ENCODE data around the gene BAIAP2L1. TPM values are rescaled to one million over a fixed set of nuclear protein-coding genes. Genes with fewer than 3 reads are reported as not detected.

The BAIAP2L1 gene
- total and polyA plus RNA-seq, 2 donors (not counting 1 experiment from before 2014, with no cell fraction given), result 3.1 to 5.3 TPM

GRCh38 chr7:98295467-98296192 is 105.3 kb downstream of the BAIAP2L1 start:
- no peak overlapping the region for H3K9ac ChIP-seq (ENCODE audit: insufficient read depth, low read length)
- H3K36me3 ChIP-seq (ENCODE audit: control insufficient read depth, insufficient read depth, low read length), result peaks cover 9% of the 10 kb centered on the region
- peaks cover 15% of the 10 kb centered on the region for H3K79me2 ChIP-seq (ENCODE audit: control insufficient read depth, insufficient read depth, low read length)
- H3K9me3 ChIP-seq (ENCODE audit: control insufficient read depth, insufficient read depth, low read depth, low read length), result no peaks in the 10 kb centered on the region
- H2AFZ ChIP-seq (ENCODE audit: low read length), result no peak overlapping the region
- no peaks in the 10 kb centered on the region for H4K20me1 ChIP-seq (ENCODE audit: control insufficient read depth, extremely low read depth, insufficient read depth, low read length)
- no peak overlapping the region for H3K27ac ChIP-seq (ENCODE audit: insufficient read depth, low read length)
- H3K4me3 ChIP-seq (replicated peaks in 1 of 4; ENCODE audit: control extremely low read depth in 1 of 4, insufficient read depth in 1 of 4, low read depth in 3 of 4, low read length in 4 of 4), result no peak overlapping the region
- no peak for DNase-seq (ENCODE audit: low read depth in 2 of 2)
- no peaks in the 10 kb centered on the region for H3K4me1 ChIP-seq (ENCODE audit: control insufficient read depth, extremely low read depth, insufficient read depth, low read length)
- no peak overlapping the region for H3K4me2 ChIP-seq (ENCODE audit: extremely low read depth, insufficient read depth, low read length)
- TF ChIP-seq CTCF (conservative IDR thresholded peaks at IDR 0.05 in 1 of 2, IDR thresholded peaks at IDR 0.05 in 1 of 2; ENCODE audit: low read depth in 1 of 2, low read length in 2 of 2) (no peak), EZH2 (IDR thresholded peaks at IDR 0.05; ENCODE audit: low read length, missing control alignments) (no peak)
- no peaks in the 10 kb centered on the region for H3K27me3 ChIP-seq (ENCODE audit: control insufficient read depth, insufficient read depth, low read length)

- DNase-seq (ENCODE audit: low read depth in 2 of 2), result peak; percentile 31 to 44
- Histone ChIP-seq H3K4me1 (ENCODE audit: control insufficient read depth, extremely low read depth, insufficient read depth, low read length) (no peaks in the 10 kb centered on the region), H3K4me2 (ENCODE audit: extremely low read depth, insufficient read depth, low read length) (no peak overlapping the region), H4K20me1 (ENCODE audit: control insufficient read depth, extremely low read depth, insufficient read depth, low read length) (no peaks in the 10 kb centered on the region), H3K79me2 (ENCODE audit: control insufficient read depth, insufficient read depth, low read length) (peaks cover 20% of the 10 kb centered on the region), H3K9ac (ENCODE audit: insufficient read depth, low read length) (no peak overlapping the region), H3K27ac (ENCODE audit: insufficient read depth, low read length) (no peak overlapping the region), H3K27me3 (ENCODE audit: control insufficient read depth, insufficient read depth, low read length) (no peaks in the 10 kb centered on the region), H3K4me3 (replicated peaks in 1 of 4; ENCODE audit: control extremely low read depth in 1 of 4, insufficient read depth in 1 of 4, low read depth in 3 of 4, low read length in 4 of 4) (no peak overlapping the region), H2AFZ (ENCODE audit: low read length) (no peak overlapping the region), H3K36me3 (ENCODE audit: control insufficient read depth, insufficient read depth, low read length) (peaks cover 7% of the 10 kb centered on the region), H3K9me3 (ENCODE audit: control insufficient read depth, insufficient read depth, low read depth, low read length) (no peaks in the 10 kb centered on the region)
- TF ChIP-seq EZH2 (IDR thresholded peaks at IDR 0.05; ENCODE audit: low read length, missing control alignments), result no peak
- peak; percentile 42 to 72 for TF ChIP-seq CTCF (conservative IDR thresholded peaks at IDR 0.05 in 1 of 2, IDR thresholded peaks at IDR 0.05 in 1 of 2; ENCODE audit: low read depth in 1 of 2, low read length in 2 of 2)
Measured at GRCh38 chr7:98294798-98295382, 106.0 kb downstream of the BAIAP2L1 start.

- Histone ChIP-seq H3K79me2 (ENCODE audit: control insufficient read depth, insufficient read depth, low read length) (peaks cover 25% of the 10 kb centered on the region), H3K36me3 (ENCODE audit: control insufficient read depth, insufficient read depth, low read length) (peaks cover 7% of the 10 kb centered on the region), H3K27me3 (ENCODE audit: control insufficient read depth, insufficient read depth, low read length) (no peaks in the 10 kb centered on the region), H3K27ac (ENCODE audit: insufficient read depth, low read length) (no peak overlapping the region), H2AFZ (ENCODE audit: low read length) (no peak overlapping the region), H3K4me1 (ENCODE audit: control insufficient read depth, extremely low read depth, insufficient read depth, low read length) (no peaks in the 10 kb centered on the region), H3K4me2 (ENCODE audit: extremely low read depth, insufficient read depth, low read length) (no peak overlapping the region), H3K9me3 (ENCODE audit: control insufficient read depth, insufficient read depth, low read depth, low read length) (no peaks in the 10 kb centered on the region), H4K20me1 (ENCODE audit: control insufficient read depth, extremely low read depth, insufficient read depth, low read length) (no peaks in the 10 kb centered on the region), H3K4me3 (replicated peaks in 1 of 4; ENCODE audit: control extremely low read depth in 1 of 4, insufficient read depth in 1 of 4, low read depth in 3 of 4, low read length in 4 of 4) (no peak overlapping the region), H3K9ac (ENCODE audit: insufficient read depth, low read length) (no peak overlapping the region)
- TF ChIP-seq CTCF (conservative IDR thresholded peaks at IDR 0.05 in 1 of 2, IDR thresholded peaks at IDR 0.05 in 1 of 2; ENCODE audit: low read depth in 1 of 2, low read length in 2 of 2), result no peak
- no peak for TF ChIP-seq EZH2 (IDR thresholded peaks at IDR 0.05; ENCODE audit: low read length, missing control alignments)
- DNase-seq (ENCODE audit: low read depth in 2 of 2), result no peak
Measured at GRCh38 chr7:98294326-98294725, 106.6 kb downstream of the BAIAP2L1 start.
